IPS-NIHi11 (cell line): ENCODE results near the gene TMA7.

ENCODE experiments used
- DNase-seq: peaks from one replicate; pipeline ENCODE4 v3.0.0; 2012; ENCODE audit warnings: mixed read lengths, low spot score

Gene TMA7

DNA sequence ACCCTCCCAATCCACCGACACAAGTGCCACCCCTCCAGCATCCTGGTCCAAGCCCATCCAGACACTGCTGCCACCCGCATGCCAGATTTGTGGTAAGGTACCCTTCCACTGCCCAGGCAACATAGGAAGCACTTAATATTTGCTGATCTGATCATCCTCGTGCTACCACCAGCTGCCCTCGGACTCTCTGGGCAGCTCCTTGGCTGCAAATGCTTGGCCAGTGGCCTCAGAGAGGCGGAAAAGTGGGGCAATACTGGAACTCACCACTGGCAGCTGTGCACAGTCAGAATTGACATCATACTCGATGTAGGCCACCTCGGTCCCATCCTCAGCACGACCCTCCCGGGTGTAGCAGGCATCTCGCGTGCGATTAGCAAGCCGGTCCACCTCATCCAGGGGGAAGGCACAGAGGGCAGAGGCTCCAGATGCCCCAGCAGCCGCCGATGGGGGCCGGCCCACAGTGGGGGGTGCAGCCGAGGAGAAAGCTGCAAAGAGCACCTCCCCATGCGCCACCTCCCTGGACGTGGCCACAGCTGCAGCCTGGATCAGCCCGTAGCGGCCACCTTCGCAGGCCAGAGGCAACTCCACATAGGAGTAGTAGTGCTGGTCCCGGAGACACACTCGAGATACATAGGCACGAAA is 16.7 kb upstream of the TMA7 start:
- DNase-seq: no peak

DNA sequence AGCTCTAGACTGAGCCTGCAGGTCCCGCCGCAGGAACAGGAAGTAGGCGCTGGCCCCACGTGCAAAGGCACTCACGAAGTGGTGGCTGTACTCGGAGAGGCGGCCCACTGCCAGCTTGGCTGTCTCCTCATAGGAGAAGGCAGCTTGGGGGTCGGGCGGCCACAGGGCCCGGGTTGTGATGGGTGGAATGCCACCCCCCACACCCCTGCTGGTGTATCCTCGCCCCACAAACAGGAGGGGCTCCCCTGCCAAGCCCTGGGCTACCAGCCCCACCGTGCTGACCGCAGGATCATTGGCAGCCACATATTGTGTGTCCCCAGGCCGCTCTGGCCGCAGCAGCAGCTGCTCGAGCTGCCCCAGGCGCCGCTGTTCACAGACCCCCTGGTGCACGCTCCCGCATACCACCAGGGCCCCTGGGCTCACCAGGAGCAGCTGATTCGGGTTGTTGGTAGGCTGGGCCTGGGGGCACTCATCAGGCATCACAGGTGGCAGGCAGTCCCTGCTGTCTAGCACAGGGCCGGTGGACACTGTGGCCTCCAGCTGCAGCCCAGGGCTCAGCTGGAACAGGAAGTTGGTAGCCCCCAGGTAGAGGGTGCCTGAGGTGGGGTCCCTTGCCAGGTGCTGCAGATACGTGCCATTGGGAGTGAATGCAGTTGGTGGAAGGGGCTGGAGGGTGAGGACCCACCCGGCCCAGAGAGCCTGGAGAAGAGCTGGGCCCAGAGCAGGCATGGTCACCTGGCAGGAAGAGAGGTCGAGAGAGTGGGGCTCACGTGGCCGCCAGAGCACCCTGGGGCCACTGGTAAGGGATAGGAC is 16.0 kb upstream of the TMA7 start:
- no peak for DNase-seq

DNA sequence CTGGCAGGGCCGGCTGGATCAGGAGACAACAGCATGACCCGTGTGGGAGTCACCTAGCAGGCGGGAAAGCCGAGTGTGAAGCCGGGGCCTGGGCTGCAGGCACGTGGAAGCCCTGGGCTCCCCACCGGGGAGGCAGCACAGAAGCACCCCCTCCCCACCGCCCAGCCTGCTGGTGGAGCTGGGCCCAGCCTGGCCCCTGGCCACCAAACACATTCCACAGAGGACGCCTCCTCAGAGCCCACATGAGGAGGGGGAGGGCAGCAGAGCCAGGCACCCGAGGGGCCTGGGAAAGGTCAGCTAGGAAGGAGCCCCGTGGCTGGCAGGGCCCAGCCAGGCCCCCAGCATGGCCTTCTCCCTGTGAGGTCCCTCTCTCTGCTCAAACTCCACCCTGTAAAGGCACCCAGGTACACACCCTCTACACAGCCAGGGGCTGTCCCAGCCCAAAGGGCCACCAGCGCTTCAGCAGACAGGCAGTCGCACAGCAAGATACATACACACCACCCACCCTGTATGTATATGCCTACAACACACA is 14.7 kb upstream of the TMA7 start:
- no peak for DNase-seq

DNA sequence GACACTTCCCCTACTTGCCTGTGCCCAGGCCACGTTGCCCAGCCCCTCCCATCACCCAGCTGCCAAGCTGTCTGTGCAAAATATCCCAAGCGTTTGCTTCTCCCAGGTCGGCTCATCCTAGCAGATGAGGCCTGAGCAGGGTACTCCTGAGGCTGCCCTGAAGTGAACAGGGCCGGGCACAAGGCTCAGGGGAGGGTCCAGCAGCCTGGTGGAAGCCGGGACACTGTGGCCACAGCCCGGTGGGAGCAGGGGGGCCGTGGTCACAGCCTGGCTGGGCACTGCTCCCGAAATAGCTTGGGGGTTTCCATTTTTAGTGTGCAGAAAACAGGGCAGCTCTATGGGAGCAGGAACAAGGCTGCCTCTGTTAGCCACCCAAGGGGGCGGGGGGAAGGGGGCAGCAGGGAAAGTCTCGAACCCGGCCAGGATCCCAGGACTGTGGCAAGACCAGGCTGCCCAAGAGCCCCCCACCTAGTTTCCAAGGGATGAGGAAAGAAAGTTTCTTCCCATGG is 13.6 kb upstream of the TMA7 start:
- DNase-seq: no peak

DNA sequence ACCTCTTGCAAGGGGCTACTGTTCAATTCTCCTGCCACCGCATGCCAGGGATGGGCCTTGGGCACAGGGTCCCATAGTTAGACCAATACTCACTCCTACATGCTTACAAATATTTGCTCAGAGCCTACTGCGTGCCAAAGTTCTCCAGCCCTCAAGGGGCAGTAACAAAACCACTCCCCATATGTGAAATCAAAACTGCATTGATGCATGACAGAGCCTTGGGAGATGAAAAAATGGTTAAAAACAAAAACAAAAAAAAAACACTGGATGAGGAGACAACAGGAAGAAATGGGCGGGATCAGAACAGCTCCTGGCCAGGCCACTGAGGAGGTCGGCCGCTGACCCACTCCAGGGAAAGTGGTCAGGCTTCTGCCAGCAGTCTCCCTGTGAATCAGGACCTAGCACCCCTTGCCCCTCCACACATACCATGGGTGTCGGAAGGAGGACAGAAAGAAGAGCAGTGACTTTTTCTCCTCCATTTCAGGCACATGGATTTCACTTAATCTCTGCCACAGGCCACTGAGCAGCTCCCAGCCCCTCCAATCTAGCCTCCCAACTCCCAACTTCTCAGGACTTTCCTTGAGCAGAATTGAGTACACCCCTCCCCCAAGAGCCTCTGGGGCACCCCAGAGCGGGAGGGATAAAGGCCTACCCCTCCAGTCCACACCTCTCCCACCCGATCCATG is 13.0 kb upstream of the TMA7 start:
- DNase-seq: no peak

DNA sequence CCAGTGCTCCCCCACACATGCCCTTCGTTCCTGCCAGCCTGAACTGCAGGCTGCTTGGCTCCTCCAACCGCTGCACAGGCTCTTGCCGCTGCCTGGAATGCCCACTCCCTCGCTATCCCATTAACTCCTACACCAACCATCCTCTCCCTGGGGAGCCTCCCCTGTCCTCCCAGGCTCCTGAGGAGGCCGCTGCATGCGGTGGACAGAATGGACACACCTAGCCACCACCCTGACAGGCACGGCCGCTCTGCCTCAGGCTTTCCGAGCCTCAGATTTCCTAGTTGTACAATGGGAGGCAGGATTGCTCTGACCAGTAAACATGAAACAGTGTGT is 12.5 kb upstream of the TMA7 start:
- no peak for DNase-seq

DNA sequence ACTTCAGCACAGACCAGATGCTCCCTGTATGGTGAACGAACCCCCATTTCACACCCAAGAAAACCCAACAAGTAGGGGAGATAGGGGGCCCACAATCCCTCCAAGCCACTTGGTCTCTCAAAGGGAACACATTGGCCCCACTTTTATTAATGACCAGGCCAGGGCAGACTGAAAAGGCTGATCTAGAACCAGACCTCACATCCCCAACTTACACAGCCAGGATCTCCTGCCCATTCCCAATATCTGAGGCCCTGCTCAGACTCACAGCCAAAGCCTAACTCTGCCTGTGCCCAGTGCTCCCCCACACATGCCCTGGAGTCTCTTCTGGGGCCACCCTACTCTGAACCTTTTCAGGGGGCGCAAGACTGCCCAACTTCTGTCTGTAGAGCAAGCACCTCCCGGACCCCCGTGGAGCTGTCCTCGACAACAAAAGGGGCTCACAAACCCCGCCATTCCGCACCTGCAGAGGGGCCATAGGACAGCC is 11.9 kb upstream of the TMA7 start:
- no peak for DNase-seq

DNA sequence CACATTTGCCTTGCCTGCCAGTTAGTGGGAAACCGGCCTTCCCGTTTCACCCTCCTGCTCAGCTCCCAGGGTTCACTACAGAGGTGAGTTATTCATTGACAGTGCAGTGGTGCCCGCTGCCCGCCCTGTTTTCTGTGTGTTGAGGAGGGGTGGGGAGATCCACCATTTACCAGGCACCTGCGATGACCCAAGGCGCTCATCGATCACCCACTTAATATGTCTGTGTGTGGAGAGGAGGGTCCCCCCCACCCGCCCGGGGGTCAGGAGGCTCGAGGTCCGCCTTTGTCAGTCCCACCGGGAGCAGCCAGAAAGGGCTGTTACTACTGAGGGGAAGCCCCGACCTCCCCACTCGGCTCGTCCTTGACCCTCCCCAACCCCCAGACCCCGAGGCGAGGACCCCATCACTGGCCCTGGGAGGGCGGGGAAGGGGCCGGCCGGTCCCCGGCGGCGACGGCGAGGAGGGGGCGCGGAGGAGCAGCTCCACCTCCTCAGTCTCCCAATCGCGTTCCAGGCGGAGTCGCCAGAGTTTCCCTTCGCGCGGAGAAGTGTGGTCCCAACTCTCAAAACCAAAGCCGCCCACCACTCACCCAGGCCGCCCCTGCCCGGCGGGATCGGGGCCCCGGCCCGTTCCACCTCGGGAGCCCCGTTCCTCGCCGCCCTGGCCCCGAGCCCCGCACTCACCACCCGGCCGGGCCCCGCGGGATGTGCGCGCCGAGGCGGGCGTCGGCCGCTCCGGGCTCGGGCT is 11.3 kb upstream of the TMA7 start:
- DNase-seq: peak; percentile 79

DNA sequence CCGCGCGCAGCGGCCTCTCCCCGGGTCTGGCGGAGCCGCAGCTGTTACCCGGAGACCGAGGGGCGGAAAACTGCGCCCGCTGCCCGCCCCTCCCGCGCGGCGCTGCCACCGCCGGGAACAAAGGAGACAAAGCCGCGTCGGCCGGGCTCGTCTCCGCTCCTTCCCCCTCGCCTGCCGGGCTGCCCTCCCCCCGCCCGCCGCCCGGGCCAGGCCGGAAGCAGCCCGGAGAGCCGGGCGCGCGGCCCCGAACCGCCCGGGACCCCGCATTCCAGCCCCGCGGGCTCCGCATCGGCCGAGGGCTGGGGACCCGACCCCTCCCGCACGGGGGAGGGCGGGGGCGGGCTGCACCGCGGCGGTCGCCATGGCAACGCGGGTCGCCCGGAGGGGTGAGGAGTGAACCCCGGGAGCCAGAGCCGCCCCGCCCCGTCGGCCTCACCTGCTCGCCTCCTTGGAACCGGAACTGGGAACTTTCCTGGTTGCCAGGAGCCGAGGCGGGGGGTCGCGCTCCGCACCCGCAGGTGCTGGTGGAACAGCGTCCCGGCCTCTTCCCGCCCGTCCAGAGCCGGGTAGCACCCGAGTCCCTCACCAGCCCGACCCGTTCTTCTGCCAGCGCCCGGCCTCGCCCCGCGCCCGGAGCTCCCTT is 10.6 kb upstream of the TMA7 start:
- peak; percentile 91 for DNase-seq

DNA sequence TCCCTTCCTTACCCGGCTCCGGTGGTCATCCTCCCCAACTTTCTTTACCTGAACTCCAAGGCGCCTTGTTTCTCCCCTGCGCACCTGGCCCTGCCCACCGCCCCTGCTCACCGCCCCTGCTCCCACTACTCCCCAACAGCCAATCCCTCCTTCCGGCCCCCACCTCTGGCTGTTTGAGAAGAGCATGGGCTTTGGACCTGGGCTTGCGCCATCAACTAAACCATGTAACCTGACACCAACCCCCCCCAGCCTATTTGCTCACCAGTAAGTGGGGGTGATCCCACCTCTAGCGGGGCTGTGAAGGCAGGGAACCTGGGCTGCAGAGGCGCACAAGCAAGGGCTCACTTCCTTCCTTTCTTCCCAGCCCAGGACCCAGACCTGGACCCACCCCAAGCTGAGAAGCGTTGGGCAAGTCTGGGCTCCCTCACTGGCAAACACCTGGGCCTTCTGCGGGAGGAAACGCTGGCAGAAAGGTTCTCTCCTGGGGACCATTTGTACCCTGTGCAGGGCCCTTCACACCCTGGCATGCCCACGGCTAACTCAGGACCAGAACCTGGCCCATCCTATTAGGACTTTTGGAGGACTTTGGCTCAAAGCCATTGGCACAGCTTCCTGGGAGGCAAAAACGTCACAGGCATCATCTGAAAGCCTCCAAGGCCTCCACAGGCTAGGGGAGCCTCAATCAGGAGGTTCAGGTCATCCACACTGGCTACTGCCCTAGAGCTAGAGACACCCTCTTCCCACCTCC is 9.9 kb upstream of the TMA7 start, which contains the start of gene PLXNB1:
TSS of gene PLXNB1 (minus strand) at position 127 of the 748 bp plus-strand sequence. CDS start 5,475 bp downstream, outside the sequence.
- peak; percentile 86 for DNase-seq

DNA sequence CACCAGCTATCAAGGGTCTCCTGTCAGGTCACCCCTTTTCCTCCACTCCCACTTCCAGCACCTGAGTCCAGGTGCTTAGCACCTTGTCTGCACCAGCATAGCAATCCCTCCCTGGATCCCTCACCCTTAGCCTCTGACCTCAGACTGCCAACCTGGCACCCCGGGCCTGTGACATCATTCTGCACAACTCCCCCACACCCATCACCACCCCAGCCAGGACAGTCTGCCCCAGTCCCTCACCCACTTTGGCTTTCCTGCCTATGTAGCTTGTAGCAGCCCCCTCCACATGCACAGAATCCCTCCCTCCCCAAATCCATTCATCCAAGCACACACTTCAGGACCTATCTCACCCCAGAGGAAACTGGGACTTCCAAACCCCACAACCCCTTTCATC is 9.4 kb upstream of the TMA7 start:
- no peak for DNase-seq

DNA sequence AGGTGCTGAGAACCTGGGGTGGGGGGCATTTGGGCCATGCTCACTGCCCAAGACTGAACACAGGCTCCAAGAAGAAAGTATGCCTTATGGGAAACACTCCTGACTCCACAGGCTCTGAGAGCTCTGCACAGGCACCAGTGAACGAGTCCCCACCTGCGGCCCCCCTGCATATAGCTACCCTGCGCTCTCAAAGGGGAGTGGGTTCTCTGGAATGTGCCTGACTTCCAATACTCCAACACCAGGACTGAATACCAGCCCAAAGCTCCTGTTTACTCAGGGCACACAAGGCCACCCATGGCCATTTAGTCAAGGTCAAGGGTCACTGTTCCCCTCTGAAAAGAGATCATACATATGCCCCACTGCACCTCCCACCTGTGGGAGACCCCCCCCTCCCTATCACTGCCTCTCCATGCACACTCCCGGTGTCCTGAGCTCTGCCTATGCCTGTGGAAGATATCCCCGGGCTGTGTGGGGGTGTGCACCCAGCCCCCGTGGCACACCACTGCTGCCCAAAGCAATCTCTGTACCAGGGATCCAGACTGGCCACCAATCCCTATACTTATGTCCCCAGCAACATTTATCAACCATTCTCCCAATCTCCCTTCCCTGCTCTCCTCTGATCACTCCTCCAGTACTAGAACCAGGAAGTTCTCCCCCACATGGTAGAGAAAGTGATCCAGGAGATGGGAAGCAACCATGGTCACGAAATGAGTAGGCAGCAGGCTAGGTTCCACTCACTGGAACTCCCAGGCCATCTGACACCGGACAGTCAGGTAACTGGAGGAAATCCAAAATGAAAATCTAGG is 8.6 kb upstream of the TMA7 start:
- DNase-seq: no peak

DNA sequence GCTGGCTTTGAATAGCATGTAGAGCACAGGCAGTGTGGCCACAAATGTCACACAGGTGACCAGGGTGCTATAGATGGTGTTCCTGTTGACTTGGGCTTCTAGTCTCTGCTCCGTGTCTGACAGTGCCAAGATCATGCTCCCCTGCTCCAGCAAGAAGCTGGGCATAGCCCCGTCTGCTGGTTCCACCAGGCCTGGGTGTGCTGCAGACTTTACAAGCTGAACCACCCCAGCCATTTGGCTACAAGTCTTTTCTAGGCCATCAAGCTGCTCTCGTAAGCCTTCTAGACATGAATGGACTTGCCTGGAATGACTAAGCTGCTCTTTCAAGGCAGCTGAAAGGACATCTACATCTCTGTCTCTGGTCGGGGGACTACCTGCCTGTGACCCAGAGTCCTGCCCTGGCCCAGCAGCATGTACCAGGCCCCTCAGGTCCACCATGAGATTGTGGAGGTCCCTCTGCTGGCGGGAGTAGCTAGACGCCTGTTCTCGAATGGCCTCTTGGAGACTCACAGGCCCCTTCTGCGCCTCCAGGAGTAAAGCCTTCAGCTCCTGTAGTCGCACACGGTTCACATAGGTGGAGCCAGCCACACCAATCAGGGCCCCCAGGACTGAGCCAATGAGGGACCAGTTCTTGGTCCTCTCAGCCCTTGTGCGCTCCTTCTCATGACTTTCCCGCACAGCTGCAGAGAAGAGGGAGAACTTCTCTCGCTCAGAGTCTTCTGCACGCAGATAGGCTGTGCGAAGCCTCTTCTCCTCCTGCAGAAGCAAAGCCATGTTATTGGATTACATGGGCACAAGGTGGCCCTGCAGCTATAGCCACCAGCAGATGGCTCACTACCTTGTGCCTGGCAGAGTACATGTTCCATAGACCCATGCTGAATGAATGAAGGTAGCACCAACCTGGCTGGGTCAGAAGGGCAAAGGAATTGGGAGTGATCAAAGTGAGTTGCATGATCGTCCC is 7.4 kb upstream of the TMA7 start:
- DNase-seq: peak; percentile 47

DNA sequence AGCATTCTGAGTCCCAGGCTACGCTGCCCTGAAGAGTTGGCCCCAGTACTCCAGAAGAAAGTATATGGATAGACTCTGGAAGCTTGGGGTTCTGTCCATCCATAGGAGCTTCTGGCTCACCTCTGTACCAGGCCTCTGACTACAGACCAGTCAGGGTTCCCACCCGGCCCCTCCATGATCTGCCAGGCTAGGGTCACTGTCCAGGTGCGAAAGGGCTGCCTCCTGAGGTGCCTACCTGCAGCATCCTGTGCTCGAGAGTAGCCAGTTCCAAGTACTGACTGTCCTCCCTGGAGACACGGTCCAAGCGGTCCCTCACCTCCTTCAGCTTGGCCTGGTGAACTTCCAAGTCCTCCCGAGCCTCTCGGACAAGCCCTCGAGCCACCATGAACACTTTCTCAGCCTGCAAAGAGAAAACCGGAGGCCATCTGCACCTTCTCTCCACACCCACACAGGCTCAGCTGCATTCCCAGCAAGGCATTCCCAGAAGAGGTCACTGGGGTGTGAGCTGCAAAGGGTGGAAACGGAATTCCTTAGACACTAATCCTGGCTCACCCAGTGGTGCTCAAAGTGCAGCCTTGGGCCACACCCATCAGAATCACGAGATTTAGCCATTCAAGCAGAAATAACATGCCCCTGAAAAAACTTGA is 6.5 kb upstream of the TMA7 start:
- peak; percentile 25 for DNase-seq

DNA sequence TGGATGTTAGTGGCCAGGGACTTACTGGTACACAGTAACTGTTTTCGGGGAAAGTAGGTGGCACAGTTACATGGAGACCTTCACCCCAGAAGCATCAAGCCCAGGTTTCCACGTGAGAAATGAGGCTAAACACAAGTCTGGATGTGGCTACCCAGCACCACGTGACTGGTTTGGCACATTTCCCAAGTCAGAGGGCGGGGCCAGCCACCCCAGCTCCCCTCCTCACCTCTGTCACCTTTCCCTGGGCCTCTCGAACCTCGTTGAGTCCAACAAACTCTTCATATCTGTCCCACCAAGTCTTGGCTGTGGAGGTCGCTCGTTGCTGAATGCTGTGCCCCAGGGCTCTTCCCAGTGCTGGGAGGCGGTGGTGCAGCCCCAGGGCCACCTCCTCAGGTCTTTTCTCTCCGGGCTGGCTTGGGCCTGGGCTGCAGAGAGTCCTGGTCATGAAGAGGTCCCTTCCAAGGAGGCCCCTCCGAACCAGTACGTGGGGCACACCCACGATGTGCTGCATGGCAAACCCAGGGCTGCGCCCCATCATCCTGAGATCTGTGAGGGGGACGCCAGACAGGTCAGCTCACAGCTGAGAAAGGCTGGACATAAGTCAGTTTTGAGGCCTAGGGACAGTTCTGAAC is 5.3 kb upstream of the TMA7 start:
- no peak for DNase-seq

DNA sequence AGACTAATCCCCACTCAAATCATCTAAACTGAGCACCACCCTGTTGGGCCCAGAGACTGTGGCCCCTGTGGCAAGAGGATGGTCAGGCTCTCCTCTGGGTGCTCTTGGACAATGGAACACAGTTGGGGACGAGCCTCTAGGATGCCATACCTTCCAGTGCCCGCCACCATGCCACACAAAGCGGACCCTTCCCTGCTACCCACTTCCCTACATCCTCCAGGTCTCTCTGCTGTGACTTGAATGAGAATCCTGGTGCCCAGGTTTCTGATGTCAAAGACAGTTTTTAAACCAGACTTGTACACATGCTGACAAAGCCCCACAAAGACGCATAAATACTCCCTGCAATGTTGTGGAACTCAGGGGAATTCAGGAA is 4.8 kb upstream of the TMA7 start:
- DNase-seq: no peak

DNA sequence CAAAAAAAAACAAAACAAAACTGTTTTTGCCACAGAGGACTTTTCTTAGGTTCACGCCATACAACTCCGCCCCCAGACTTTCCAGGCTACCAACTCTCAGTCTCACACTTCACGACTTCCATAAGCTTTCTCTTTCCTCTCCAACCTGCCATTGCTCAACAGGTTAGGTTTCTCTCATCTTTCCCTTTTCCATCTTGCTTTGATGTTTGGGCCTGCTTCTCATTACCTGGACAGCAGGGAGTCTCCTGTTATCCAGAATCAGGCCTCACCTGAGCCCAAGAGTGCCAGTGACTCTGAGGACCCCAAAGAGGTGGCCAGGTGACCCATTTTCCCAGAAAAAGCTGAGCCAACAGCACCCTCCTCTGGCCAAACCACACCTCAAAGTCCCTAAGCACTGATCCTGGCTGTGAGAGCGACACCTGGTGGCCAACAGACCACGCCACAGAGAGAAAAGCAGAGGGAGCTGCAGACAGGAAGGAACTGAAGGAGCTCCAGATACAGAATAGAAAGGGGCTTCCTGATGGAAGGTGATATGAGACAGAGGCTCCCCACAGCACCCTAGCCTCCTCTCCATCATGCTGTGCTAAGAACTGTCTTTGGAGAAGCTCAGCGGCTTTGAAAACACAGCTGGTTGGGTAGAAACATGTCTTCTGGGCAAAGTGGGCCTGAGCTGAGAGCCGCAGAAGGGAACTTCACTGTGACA is 4.1 kb upstream of the TMA7 start:
- DNase-seq: peak; percentile 79
